Bronchus fibroblast of lung (primary cell): ENCODE measurements around the gene ANXA9. TPM values are rescaled to one million over a fixed set of nuclear protein-coding genes. Genes with fewer than 3 reads are reported as not detected.

ENCODE experiments used
- total RNA-seq: library from RNA; depleted of rRNA; stranded (reverse); fragments of >200 nt; gene quantifications from 2 replicates; pipeline ENCODE4 v1.2.3, GENCODE V29; 2015

The ANXA9 gene, protein sequence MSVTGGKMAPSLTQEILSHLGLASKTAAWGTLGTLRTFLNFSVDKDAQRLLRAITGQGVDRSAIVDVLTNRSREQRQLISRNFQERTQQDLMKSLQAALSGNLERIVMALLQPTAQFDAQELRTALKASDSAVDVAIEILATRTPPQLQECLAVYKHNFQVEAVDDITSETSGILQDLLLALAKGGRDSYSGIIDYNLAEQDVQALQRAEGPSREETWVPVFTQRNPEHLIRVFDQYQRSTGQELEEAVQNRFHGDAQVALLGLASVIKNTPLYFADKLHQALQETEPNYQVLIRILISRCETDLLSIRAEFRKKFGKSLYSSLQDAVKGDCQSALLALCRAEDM
- total RNA-seq, result 0.17 and 0.30 TPM in 2 replicates

DNA sequence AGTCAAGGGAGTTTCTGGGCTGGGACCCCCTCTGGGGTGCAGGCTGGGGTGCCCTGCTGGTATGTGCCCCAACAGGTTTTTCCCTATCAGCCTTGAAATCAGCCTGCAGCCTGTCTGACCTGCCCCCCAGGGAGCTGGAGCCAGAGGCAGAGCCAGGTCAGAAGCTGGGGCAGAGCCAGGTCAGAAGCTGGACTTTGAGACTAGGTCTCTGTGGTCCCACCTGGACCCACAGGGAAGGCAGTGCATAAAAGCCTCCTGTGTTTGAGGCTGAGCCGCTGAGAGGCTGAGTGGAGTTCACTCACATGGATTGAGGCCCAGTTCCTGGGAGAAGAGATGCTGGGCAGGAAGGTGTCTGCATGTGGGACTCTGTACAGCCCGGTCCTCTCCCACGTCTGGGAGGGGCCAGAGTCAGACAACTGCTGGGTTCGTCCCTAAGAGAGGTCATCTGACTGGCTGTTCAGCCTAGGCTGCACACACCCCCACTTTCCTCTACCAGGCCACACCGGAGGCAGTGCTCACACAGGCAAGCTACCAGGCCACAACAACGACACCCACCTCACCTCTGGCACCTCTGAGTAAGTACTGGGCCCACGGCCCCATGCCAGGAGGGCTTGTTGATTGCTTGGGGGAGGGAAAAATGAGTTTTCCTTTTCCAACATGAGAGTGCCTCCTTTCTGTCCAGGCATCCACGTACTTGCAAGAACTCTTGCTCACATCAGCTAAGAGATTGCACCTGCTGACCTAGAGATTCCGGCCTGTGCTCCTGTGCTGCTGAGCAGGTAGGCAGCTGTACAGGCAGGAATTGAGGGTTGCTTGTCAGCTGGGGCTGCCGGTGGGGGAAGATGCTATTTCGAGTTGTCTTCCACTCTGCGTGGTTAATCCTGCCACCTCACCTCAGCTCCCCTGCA, at the start of gene ANXA9:
Gene ANXA9 (plus strand): TSS at position 488 of the 908 bp plus-strand sequence. CDS start 814 bp downstream, outside the sequence.

DNA sequence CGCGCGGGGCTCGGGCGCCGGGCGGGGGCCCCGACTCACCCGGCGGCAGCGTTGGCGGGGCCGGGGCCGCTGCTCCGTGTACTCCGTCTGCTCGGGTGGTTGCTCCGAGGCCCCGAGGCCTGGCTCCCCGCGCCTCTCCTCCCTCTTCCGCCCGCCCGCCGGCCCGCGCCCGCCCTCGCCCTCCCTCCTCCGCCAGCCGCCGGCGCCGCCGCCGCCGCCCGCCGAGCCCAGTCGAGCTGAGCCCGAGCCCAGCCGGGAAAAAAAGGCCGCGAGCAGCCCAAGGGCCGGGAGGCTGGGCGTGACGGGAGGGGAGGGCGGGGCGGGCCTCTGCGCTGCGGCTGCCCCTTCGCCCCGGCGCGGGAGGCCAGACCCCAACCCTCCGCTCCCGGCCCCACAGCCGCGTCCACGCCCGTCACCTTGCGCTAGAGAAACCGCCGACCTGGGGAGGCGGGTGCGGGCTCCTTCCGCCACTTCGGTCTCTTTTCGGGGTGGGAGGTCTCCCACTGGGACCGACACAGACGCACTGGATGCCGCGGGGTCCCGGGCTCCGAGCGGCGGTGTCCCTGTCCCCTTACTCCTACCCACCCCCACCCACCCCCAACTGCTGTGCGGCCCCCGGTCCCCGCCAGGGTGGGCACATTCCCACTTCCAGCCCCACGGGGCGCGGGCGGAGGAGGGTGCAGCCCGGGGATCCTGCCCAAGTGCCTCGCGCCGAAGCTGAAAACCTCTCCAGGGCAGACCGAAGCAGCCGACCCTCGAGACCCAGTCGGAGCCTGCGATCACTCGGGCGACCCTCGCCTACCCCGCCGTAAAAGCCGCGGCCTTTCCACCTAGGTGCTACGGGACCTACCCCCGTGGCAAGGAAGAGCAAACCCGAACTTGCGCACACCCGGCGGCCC, 7.3 kb upstream of the ANXA9 start, which contains the start of gene CERS2:
Gene CERS2 (minus strand): TSS at position 256 of the 899 bp plus-strand sequence. CDS start 5,745 bp downstream, outside the sequence.

DNA sequence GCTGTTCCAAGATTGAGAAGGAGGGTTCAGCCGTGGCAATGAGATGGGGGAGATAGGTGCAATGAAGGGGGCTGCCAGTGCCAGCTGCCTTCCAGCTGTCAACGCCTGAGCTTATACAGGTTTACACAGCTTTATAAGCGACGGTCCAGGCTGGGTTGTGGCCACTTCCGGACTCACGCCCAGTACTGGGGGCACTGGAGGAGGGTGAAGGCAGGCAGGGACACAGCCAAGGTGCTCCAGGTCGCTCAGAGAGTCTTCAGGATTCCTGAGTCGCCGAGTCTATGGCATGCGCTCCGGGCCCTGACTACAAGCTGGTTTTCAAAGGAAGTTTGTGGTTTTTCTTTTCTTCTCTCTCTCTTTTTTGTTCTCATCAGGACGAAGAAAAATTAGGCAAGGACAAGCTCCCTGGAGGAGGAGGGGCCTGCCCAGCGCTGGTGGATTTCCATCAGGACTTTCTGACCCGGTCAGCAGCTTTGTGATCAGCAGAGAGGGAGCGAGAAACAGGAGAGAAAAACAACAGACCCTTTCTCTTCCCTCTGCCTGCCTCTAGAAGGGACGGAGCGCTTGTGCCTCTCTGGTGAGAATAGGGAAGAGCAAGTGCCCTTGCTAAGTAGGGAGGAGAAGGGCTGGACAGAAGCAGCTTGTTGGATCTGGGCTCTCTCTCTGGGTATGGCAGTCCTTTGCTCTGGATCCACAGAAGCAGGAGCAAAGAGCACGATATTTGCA, 24.4 kb downstream of the ANXA9 start, which contains the start of gene MINDY1:
Gene MINDY1 (minus strand): TSS at position 576 of the 726 bp plus-strand sequence. CDS start 4,285 bp downstream, outside the sequence.

DNA sequence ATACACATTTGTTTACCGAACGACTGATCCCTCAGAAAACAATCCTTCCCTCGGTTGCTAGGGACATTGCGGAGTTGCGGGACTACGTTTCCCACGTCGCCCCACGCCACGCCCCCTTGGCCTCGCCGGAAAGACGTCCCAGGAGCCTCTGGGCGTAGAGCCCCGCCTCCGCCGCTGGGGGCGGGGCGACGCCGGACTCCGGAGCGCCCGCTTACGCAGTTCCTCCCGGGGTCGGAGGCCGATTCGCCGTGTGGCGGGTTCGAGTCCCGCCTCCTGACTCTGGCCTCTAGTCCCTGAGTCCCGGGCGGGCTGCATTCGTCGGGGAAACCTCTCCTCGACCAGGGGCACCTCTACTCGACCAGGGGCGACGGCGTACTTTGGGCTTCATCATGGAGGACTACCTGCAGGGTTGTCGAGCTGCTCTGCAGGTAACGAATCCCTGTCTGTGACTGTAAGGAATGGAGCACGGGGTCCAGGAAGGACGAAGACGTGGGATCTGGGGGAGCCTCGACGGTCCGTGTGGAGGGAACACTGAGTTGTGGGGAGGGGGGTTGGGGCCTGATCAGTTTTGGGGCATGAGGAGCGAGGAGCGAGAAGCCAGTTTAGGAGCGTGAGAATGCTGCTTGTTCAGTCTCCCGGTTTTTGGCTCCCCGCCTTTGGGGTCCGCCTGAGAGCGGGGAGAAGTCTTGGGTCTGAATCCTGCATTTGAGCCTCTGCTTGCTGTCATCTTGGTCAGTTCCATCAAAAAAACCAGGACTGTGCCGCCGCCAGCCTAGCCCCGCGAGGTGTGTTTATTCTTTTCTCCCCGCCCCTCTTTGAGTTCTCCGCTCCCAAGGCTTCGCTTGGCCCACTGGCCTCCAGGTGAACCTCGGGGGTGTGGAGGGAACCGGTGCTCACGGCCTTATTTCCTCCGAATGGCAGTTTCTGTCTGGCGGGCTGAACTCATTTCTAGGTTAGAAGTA, 26.4 kb downstream of the ANXA9 start, which contains the start of gene PRUNE1:
Gene PRUNE1 (plus strand): TSS at position 206 of the 962 bp plus-strand sequence. CDS start 184 bp downstream, at position 390.

DNA sequence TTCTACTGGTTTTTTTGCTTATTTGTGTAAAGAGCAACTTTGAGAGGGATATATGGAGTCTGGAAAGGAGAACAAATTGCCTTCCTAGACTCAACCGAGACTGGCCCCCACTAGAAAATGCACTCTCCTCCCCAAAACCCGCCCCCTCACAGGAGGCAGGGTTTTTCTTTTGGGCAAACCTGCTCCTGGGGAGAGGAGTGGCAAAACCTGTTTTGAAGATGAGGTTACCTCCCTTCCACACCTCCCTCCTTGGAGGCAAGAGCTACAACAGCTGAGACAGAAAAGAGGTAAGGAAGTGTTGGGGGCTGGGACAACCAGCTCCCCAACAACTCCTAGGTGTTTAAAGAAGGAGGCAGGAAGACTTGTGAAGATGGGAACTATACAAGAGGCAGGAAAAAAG, 54.3 kb downstream of the ANXA9 start, which contains the start of gene BNIPL:
Gene BNIPL (plus strand): TSS at position 231 of the 400 bp plus-strand sequence. CDS start 140 bp downstream, at position 371.

Other genes starting within 250 kb of the ANXA9 start
- gene CTSS, start 216.5 kb upstream of the ANXA9 start, total RNA-seq, result 0.15 and 0.17 TPM in 2 replicates
- gene CTSK, start 174.0 kb upstream of the ANXA9 start, total RNA-seq, result 49.1 and 50.4 TPM in 2 replicates
- gene ARNT, start 105.7 kb upstream of the ANXA9 start, total RNA-seq, result 19.6 and 26.6 TPM in 2 replicates
- gene CTXND2, start 95.2 kb upstream of the ANXA9 start, total RNA-seq, result 0.15 TPM in 1 of 2 replicates, not detected in the other
- 18.8 and 21.0 TPM in 2 replicates for gene SETDB1, start 55.9 kb upstream of the ANXA9 start, total RNA-seq
- gene CERS2, start 7.5 kb upstream of the ANXA9 start, total RNA-seq, result 113 and 125 TPM in 2 replicates
- gene MINDY1, start 24.6 kb downstream of the ANXA9 start, total RNA-seq, result 8.8 and 9.8 TPM in 2 replicates
- 8.2 and 8.4 TPM in 2 replicates for gene PRUNE1, start 26.2 kb downstream of the ANXA9 start, total RNA-seq
- under 0.01 and 0.17 TPM in 2 replicates for gene BNIPL, start 54.3 kb downstream of the ANXA9 start, total RNA-seq
- gene C1orf56, start 65.5 kb downstream of the ANXA9 start, total RNA-seq, result 3.0 and 3.4 TPM in 2 replicates
- gene CDC42SE1, start 77.3 kb downstream of the ANXA9 start, total RNA-seq, result 27.6 and 28.7 TPM in 2 replicates
- gene MLLT11, start 78.1 kb downstream of the ANXA9 start, total RNA-seq, result 5.8 and 6.4 TPM in 2 replicates
- 5.5 and 6.1 TPM in 2 replicates for gene GABPB2, start 88.5 kb downstream of the ANXA9 start, total RNA-seq
- gene SEMA6C, start 164.3 kb downstream of the ANXA9 start, total RNA-seq, result 2.0 and 2.1 TPM in 2 replicates
- gene TNFAIP8L2, start 174.4 kb downstream of the ANXA9 start, total RNA-seq, result not detected in 2 replicates
- 7.0 and 8.2 TPM in 2 replicates for gene LYSMD1, start 183.6 kb downstream of the ANXA9 start, total RNA-seq
- 38.7 and 44.0 TPM in 2 replicates for gene SCNM1, start 183.9 kb downstream of the ANXA9 start, total RNA-seq
- gene TMOD4, start 193.7 kb downstream of the ANXA9 start, total RNA-seq, result 0.45 and 0.50 TPM in 2 replicates
- gene VPS72, start 207.9 kb downstream of the ANXA9 start, total RNA-seq, result 56.6 and 58.2 TPM in 2 replicates
- 43.7 and 46.7 TPM in 2 replicates for gene PIP5K1A, start 216.3 kb downstream of the ANXA9 start, total RNA-seq